K562 (cell line): ENCODE results near the gene ASGR1. TPM values are rescaled to one million over a fixed set of nuclear protein-coding genes. Genes with fewer than 3 reads are reported as not detected.

Source experiments
- ARID1B ChIP-seq: fragments of 450-650 bp; IDR thresholded peaks from 2 replicates; pipeline ENCODE4 v1.6.1; 2016; ENCODE audit warnings: antibody characterized with exemption, mild to moderate bottlenecking, inconsistent platforms
- CXXC5 ChIP-seq: fragments of 250-450 bp; sonication (Bioruptor Pico); IDR thresholded peaks from 2 replicates; pipeline ENCODE4 v1.8.0; 2022; ENCODE audit warnings: inconsistent platforms, mild to moderate bottlenecking, moderate library complexity
- ESRRB ChIP-seq: fragments of 250-450 bp; sonication (Bioruptor Pico); IDR thresholded peaks from 2 replicates; pipeline ENCODE4 v1.5.0; 2020; ENCODE audit warnings: mild to moderate bottlenecking, moderate library complexity, borderline replicate concordance
- FIP1L1 ChIP-seq: fragments of 200-400 bp; formaldehyde crosslinking; IDR thresholded peaks from 2 replicates; pipeline ENCODE4 v1.6.1; 2018; ENCODE audit warnings: mild to moderate bottlenecking, low read depth, low read length; ENCODE audit not compliant: poor library complexity, severe bottlenecking
- FOXJ3 ChIP-seq: sonication (generic); formaldehyde crosslinking; IDR thresholded peaks from 2 replicates; pipeline ENCODE4 v1.4.0; 2020; ENCODE audit warnings: mild to moderate bottlenecking, missing genetic modification reagents
- KLF13 ChIP-seq: fragments of 450-650 bp; IDR thresholded peaks from 2 replicates; pipeline ENCODE4 v1.6.1; 2016; ENCODE audit warnings: missing genetic modification characterization, low read depth, mild to moderate bottlenecking, missing compliant biosample characterization, moderate library complexity, borderline replicate concordance
- NCOA2 ChIP-seq, 2 experiments: fragments of 450-650 bp; IDR thresholded peaks; 2 replicates each; pipeline ENCODE4 v1.6.1; 2018; ENCODE audit warnings: mild to moderate bottlenecking in 2 of 2, moderate library complexity in 1 of 2; ENCODE audit not compliant: partially characterized antibody in 2 of 2
- TCFL5 ChIP-seq: fragments of 250-450 bp; sonication (Bioruptor Pico); conservative IDR thresholded peaks from 2 replicates; pipeline ENCODE4 v1.6.1; 2021; ENCODE audit warnings: mild to moderate bottlenecking, moderate library complexity, matching md5 sums
- ZBED1 ChIP-seq: IDR thresholded peaks from 2 replicates; pipeline ENCODE4 v1.6.1; 2014
- ZNF316 ChIP-seq: fragments of 450-650 bp; IDR thresholded peaks from 2 replicates; pipeline ENCODE4 v1.6.1; 2016
- ZNF324 ChIP-seq: fragments of 250-450 bp; sonication (Bioruptor Pico); IDR thresholded peaks from 2 replicates; pipeline ENCODE4 v1.4.0; 2020; ENCODE audit warnings: mild to moderate bottlenecking
- ZNF444 ChIP-seq: fragments of 250-450 bp; sonication (Bioruptor Pico); IDR thresholded peaks from 2 replicates; pipeline ENCODE4 v1.4.0; 2020; ENCODE audit warnings: mild to moderate bottlenecking, moderate library complexity
- polyA plus RNA-seq, 8 experiments: library from polyadenylated mRNA; depleted of rRNA in 4 of 8; stranded (reverse) in 5 of 8; unstranded in 3 of 8; fragments of >200 nt; fragmentation: Nextera tagmentation in 2 of 8; fragmentation: Illumina TruSeq in 1 of 8; extraction: Ambion mirVana in 2 of 8; extraction: Trizol in 1 of 8; gene quantifications; 2 replicates each; pipeline versions ENCODE4 v1.2.1 to v1.2.3, GENCODE V29; 2011 to 2014; ENCODE audit warnings: inconsistent platforms in 1 of 8, missing spikeins in 1 of 8
- total RNA-seq, 7 experiments: library from RNA; depleted of rRNA in 6 of 7; stranded (reverse); fragments of >200 nt in 6 of 7; fragmentation: Illumina TruSeq in 2 of 7; extraction: Trizol in 2 of 7; gene quantifications; 2 replicates each; pipeline versions ENCODE4 v1.2.1 to v1.2.3, GENCODE V29; 2011 to 2021; ENCODE audit warnings: low replicate concordance in 1 of 7
- TF ChIP-seq, protein P1 (sequence below), 2 experiments: fragments of 450-650 bp in 1 of 2; sonication (generic) in 1 of 2; formaldehyde crosslinking; conservative IDR thresholded peaks; 2 replicates each; pipeline versions ENCODE4 v1.4.0 to v1.8.1; 2020 to 2022; ENCODE audit warnings: mild to moderate bottlenecking in 1 of 2, missing genetic modification reagents in 1 of 2
- TF ChIP-seq, protein P2 (sequence below): sonication (generic); formaldehyde crosslinking; IDR thresholded peaks from 2 replicates; pipeline ENCODE4 v1.8.0; 2022; ENCODE audit warnings: mild to moderate bottlenecking, missing genetic modification reagents
- TF ChIP-seq, protein P3 (sequence below): sonication (generic); formaldehyde crosslinking; IDR thresholded peaks from 2 replicates; pipeline ENCODE4 v1.8.0; 2022; ENCODE audit warnings: mild to moderate bottlenecking, missing genetic modification reagents
- TF ChIP-seq, protein P4 (sequence below), 2 experiments: fragments of 450-650 bp in 1 of 2; IDR thresholded peaks; 2 replicates each; pipeline ENCODE4 v1.6.1; 2011 to 2017; ENCODE audit warnings: low read depth in 2 of 2, antibody characterized with exemption in 1 of 2, borderline replicate concordance in 1 of 2, low read length in 1 of 2, mild to moderate bottlenecking in 1 of 2, mixed read lengths in 1 of 2; ENCODE audit not compliant: control insufficient read depth in 1 of 2
- TF ChIP-seq, protein P5 (sequence below): fragments of 250-450 bp; sonication (Bioruptor Pico); IDR thresholded peaks from 2 replicates; pipeline ENCODE4 v1.5.0; 2020; ENCODE audit warnings: mild to moderate bottlenecking
- TF ChIP-seq, protein P6 (sequence below): fragments of 250-450 bp; sonication (Bioruptor Pico); IDR thresholded peaks from 2 replicates; pipeline ENCODE4 v1.4.0; 2020; ENCODE audit warnings: mild to moderate bottlenecking, moderate library complexity

Gene ASGR1
- total and polyA plus RNA-seq, 9 of the 15 experiments (the other 6 are each of a cell fraction or from before 2014, with no cell fraction given) = 0.11 to 1.0 (median 0.64) TPM; not detected in 2

DNA sequence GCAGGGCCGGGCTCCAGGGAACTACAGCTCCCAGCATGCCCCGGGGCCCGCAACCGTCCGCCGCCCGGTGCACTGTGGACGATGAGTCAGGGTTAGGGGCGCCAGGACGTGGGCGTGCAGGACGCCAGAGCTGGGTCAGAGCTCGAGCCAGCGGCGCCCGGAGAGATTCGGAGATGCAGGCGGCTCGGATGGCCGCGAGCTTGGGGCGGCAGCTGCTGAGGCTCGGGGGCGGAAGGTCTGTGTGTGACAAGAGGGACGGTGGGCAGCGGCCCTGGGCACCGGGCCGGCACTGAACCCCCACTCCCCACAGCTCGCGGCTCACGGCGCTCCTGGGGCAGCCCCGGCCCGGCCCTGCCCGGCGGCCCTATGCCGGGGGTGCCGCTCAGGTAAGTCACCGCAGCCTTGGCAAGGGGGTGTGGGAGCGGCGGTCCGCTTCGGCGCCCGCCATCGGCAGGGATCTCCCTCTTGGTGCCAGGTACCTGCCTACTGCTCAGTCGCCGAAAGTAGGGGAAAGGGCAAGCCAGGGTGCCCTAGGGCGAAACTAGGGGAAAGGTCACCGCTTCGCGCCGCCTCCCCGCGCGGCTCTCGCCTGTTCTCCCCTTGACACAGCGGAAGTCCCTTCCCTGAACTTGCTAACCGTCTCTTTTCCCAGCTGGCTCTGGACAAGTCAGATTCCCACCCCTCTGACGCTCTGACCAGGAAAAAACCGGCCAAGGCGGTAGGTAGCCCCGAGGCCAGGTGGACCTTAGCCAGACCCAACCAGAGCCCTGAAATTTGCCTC, 40.8 kb upstream of the ASGR1 start, which contains the start of the genes ACADVL and DLG4 (continued):
- TF ChIP-seq, protein P1, sequence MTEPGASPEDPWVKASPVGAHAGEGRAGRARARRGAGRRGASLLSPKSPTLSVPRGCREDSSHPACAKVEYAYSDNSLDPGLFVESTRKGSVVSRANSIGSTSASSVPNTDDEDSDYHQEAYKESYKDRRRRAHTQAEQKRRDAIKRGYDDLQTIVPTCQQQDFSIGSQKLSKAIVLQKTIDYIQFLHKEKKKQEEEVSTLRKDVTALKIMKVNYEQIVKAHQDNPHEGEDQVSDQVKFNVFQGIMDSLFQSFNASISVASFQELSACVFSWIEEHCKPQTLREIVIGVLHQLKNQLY (CRISPR knock-in tag; conservative IDR thresholded peaks at IDR 0.05) = no peak
- TF ChIP-seq ARID1B (no peak), FIP1L1 (peak; percentile 60), ZBED1 (no peak), ZNF324 (no peak), FOXJ3 (CRISPR knock-in tag) (no peak), ZNF444 (CRISPR knock-in tag) (no peak), KLF13 (tag) (no peak), ZNF316 (peak; percentile 36; the same call in 1 of the 2 replicates), CXXC5 (CRISPR knock-in tag) (0 out of 2 replicates have a peak, but pooled peaks have one; percentile 30), NCOA2 (IDR thresholded peaks at IDR 0.05; ENCODE audit: partially characterized antibody in 2 of 2) (no peak), TCFL5 (no peak), ESRRB (CRISPR knock-in tag) (no peak)
- TF ChIP-seq, protein P2, sequence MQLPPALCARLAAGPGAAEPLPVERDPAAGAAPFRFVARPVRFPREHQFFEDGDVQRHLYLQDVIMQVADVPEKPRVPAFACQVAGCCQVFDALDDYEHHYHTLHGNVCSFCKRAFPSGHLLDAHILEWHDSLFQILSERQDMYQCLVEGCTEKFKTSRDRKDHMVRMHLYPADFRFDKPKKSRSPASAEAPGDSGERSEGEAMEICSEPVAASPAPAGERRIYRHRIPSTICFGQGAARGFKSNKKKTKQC (CRISPR knock-in tag) = no peak
- TF ChIP-seq, protein P3, sequence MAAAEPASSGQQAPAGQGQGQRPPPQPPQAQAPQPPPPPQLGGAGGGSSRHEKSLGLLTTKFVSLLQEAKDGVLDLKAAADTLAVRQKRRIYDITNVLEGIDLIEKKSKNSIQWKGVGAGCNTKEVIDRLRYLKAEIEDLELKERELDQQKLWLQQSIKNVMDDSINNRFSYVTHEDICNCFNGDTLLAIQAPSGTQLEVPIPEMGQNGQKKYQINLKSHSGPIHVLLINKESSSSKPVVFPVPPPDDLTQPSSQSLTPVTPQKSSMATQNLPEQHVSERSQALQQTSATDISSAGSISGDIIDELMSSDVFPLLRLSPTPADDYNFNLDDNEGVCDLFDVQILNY (CRISPR knock-in tag) = no peak
- TF ChIP-seq, protein P4, sequence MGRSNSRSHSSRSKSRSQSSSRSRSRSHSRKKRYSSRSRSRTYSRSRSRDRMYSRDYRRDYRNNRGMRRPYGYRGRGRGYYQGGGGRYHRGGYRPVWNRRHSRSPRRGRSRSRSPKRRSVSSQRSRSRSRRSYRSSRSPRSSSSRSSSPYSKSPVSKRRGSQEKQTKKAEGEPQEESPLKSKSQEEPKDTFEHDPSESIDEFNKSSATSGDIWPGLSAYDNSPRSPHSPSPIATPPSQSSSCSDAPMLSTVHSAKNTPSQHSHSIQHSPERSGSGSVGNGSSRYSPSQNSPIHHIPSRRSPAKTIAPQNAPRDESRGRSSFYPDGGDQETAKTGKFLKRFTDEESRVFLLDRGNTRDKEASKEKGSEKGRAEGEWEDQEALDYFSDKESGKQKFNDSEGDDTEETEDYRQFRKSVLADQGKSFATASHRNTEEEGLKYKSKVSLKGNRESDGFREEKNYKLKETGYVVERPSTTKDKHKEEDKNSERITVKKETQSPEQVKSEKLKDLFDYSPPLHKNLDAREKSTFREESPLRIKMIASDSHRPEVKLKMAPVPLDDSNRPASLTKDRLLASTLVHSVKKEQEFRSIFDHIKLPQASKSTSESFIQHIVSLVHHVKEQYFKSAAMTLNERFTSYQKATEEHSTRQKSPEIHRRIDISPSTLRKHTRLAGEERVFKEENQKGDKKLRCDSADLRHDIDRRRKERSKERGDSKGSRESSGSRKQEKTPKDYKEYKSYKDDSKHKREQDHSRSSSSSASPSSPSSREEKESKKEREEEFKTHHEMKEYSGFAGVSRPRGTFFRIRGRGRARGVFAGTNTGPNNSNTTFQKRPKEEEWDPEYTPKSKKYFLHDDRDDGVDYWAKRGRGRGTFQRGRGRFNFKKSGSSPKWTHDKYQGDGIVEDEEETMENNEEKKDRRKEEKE (IDR thresholded peaks at IDR 0.05; ENCODE audit: borderline replicate concordance in 1 of 2, control insufficient read depth in 1 of 2, low read depth in 2 of 2, low read length in 1 of 2) = no peak
- TF ChIP-seq, protein P5, sequence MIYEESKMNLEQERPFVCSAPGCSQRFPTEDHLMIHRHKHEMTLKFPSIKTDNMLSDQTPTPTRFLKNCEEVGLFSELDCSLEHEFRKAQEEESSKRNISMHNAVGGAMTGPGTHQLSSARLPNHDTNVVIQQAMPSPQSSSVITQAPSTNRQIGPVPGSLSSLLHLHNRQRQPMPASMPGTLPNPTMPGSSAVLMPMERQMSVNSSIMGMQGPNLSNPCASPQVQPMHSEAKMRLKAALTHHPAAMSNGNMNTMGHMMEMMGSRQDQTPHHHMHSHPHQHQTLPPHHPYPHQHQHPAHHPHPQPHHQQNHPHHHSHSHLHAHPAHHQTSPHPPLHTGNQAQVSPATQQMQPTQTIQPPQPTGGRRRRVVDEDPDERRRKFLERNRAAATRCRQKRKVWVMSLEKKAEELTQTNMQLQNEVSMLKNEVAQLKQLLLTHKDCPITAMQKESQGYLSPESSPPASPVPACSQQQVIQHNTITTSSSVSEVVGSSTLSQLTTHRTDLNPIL (CRISPR knock-in tag) = no peak
- TF ChIP-seq, protein P6, sequence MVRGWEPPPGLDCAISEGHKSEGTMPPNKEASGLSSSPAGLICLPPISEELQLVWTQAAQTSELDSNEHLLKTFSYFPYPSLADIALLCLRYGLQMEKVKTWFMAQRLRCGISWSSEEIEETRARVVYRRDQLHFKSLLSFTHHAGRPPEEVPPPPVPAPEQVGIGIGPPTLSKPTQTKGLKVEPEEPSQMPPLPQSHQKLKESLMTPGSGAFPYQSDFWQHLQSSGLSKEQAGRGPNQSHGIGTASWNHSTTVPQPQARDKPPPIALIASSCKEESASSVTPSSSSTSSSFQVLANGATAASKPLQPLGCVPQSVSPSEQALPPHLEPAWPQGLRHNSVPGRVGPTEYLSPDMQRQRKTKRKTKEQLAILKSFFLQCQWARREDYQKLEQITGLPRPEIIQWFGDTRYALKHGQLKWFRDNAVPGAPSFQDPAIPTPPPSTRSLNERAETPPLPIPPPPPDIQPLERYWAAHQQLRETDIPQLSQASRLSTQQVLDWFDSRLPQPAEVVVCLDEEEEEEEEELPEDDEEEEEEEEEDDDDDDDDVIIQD (CRISPR knock-in tag) = no peak
